Adrenal gland (tissue), 12 donors: ENCODE data around the gene PQBP1. TPM values are rescaled to one million over a fixed set of nuclear protein-coding genes. Genes with fewer than 3 reads are reported as not detected.

Source experiments
- DNase-seq, 7 donors: peaks; one replicate each; pipeline ENCODE4 v3.0.0-alpha.2; 2019 to 2020
- H3K27ac ChIP-seq, 5 donors: fragments of 200-600 bp; sonication (generic) in 4 of 5; 1 replicate in 3 of 5; 2 replicates in 2 of 5; pipeline versions ENCODE4 v1.5.1 to v1.8.0; 2016 to 2020; ENCODE audit warnings: mild to moderate bottlenecking in 1 of 5
- H3K27me3 ChIP-seq: fragments of 200-600 bp; 2 replicates; pipeline ENCODE4 v1.8.0; 2021
- H3K36me3 ChIP-seq, 2 donors: fragments of 200-600 bp; replicated peaks in 1 of 2; 1 replicate in 1 of 2; 2 replicates in 1 of 2; pipeline versions ENCODE4 v1.5.1 to v1.8.0; 2018 to 2022
- H3K4me1 ChIP-seq, 2 donors: fragments of 200-600 bp; replicated peaks in 1 of 2; 1 replicate in 1 of 2; 2 replicates in 1 of 2; pipeline versions ENCODE4 v1.5.1 to v1.8.0; 2018 to 2021
- H3K4me3 ChIP-seq, 4 donors: fragments of 200-600 bp; sonication (generic) in 3 of 4; one replicate each; pipeline ENCODE4 v1.5.1; 2016 to 2018
- H3K9me3 ChIP-seq, 3 donors: fragments of 200-600 bp; sonication (generic) in 1 of 3; replicated peaks in 1 of 3; 1 replicate in 2 of 3; 2 replicates in 1 of 3; pipeline versions ENCODE4 v1.5.1 to v1.8.0; 2016 to 2021
- POLR2A ChIP-seq, 2 donors: fragments of 450-650 bp; IDR thresholded peaks; one replicate each; pipeline ENCODE4 v1.6.1; 2017; ENCODE audit warnings: antibody characterized with exemption in 2 of 2, mild to moderate bottlenecking in 2 of 2, moderate library complexity in 1 of 2
- WGBS, 4 donors: extraction: QIAGEN DNeasy Blood & Tissue Kit in 2 of 4; methylation state at CpG; one replicate each; pipeline versions ENCODE4 v1.1.5 to v1.1.7; 2013 to 2017; 5-methylcytosine and 5-hydroxymethylcytosine counted together
- intact Hi-C, 2 donors: fragments of 100-400 bp; cut with DNase I; formaldehyde crosslinking; loops; one replicate each; pipeline versions ENCODE4 v1.14.1 to v1.15.0; 2022 to 2023
- polyA plus RNA-seq, 3 donors: library from polyadenylated mRNA; stranded (reverse); fragments of 200-250 nt in 2 of 3; fragments of 350-450 nt in 1 of 3; fragmentation: Illumina TruSeq in 1 of 3; extraction: RNeasy Lipid Tissue Mini Kit (QIAGEN cat#74804) in 1 of 3; gene quantifications; one replicate each; pipeline ENCODE4 v1.2.3, GENCODE V29; 2013 to 2014
- total RNA-seq, 9 donors: library from RNA; depleted of rRNA in 4 of 9; stranded (reverse); fragments of >200 nt in 4 of 9; fragments of 120-200 nt in 1 of 9; fragmentation: NEBNext Ultra II Directional in 1 of 9; extraction: Animal tissue kit (Norgen Biotek cat#: 25700) in 1 of 9; gene quantifications; one replicate each; pipeline versions ENCODE4 v1.1.0 to v1.2.4, GENCODE V29; 2013 to 2023
- TF ChIP-seq, protein P1 (sequence below), 6 experiments: fragments of 450-650 bp in 4 of 6; fragments of 200-600 bp in 2 of 6; sonication (generic) in 1 of 6; IDR thresholded peaks; 1 replicate in 5 of 6; 2 replicates in 1 of 6; pipeline versions ENCODE4 v1.5.1 to v1.8.0; 2016 to 2021; ENCODE audit warnings: antibody characterized with exemption in 6 of 6, mild to moderate bottlenecking in 2 of 6, moderate library complexity in 1 of 6
- donor health status: healthy with polysubstance abuse.
- donor health status: Bipolar disorder and iron deficiency.
- donor health status: DM: yes; HTN: yes; CAD: no.
- donor health status: DM: no; HTN: no; CAD: no.
- donor health status: DM: no; HTN: no; CAD: no.
- donor health status: DM: yes; HTN: yes; CAD: no.

PQBP1 gene
- total and polyA plus RNA-seq, 12 donors, result 53.1 to 316 (median 94.6) TPM

DNA sequence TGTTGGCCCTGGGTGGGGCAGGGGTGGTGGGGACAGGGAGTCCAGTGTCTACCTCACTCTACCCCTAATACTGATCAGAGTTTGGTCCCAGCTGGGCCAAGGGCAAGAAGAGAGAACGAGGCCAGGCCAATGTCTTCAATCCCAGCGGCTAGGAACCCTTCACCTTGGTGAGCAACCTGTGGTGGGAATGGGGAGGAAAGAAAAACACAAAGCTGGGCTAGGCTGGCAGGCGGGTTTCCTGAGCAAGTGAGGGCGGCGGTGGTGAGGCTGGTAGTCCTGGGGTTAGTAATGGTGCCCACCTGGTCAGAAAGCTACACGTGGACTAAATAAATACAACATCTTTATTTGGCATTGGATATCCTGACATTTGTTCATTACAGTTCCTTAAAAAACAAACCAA is 5.6 kb downstream of the PQBP1 start:
- WGBS, 4 donors, result 79 to 90% (median 85%) methylated on average over 6 of the region's 6 CpGs
- no peaks in the 10 kb centered on the region for H3K27me3 ChIP-seq
- H3K4me3 ChIP-seq, result no peak overlapping the region
- DNase-seq, result no peak
- H3K4me1 ChIP-seq, result peaks cover 0 to 5% of the 10 kb centered on the region in 2 donors
- TF ChIP-seq POLR2A (IDR thresholded peaks at IDR 0.05), result no peak
- TF ChIP-seq, protein P1, sequence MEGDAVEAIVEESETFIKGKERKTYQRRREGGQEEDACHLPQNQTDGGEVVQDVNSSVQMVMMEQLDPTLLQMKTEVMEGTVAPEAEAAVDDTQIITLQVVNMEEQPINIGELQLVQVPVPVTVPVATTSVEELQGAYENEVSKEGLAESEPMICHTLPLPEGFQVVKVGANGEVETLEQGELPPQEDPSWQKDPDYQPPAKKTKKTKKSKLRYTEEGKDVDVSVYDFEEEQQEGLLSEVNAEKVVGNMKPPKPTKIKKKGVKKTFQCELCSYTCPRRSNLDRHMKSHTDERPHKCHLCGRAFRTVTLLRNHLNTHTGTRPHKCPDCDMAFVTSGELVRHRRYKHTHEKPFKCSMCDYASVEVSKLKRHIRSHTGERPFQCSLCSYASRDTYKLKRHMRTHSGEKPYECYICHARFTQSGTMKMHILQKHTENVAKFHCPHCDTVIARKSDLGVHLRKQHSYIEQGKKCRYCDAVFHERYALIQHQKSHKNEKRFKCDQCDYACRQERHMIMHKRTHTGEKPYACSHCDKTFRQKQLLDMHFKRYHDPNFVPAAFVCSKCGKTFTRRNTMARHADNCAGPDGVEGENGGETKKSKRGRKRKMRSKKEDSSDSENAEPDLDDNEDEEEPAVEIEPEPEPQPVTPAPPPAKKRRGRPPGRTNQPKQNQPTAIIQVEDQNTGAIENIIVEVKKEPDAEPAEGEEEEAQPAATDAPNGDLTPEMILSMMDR (IDR thresholded peaks at IDR 0.05), result no peak
- peaks cover 0 to 24% of the 10 kb centered on the region in 2 donors for H3K36me3 ChIP-seq
- H3K9me3 ChIP-seq, result no peaks in the 10 kb centered on the region
- intact Hi-C loops, result loop anchor here in 1 of 2 donors (10.0 kb wide), 1 partner anchor 108 kb away; no protein-coding TSS in a partner anchor
- no peak overlapping the region for H3K27ac ChIP-seq

DNA sequence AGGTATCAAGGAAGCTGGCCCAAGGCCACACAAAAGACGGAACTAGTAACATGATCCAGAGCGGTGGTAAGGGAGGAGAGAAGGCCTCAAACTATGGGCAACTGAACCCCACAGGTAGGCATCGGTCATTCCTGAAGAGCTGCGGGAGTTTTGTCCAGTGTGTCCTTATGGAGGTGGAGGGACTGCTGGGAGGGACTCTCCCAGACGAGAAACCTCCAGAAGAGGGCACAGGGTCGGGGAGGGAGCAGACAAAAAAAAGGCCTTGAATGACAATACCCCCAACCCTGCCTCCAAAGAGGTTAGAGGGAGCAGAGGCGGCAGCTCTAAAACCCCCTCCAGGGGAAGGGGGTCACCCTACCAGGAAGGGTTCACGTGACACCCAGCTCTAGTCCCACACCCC is 6.5 kb downstream of the PQBP1 start:
- WGBS, 4 donors, result 76 to 100% (median 82%) methylated on average over 1 to 8 of the region's 8 CpGs
- peaks cover 0 to 24% of the 10 kb centered on the region in 2 donors for H3K36me3 ChIP-seq
- intact Hi-C loops, result loop anchor here in 1 of 2 donors (10.0 kb wide), 1 partner anchor 109 kb away; no protein-coding TSS in a partner anchor
- TF ChIP-seq, protein P1 (IDR thresholded peaks at IDR 0.05), result no peak
- peaks cover 0 to 1% of the 10 kb centered on the region in 2 donors for H3K4me1 ChIP-seq
- no peaks in the 10 kb centered on the region for H3K27me3 ChIP-seq
- no peak for DNase-seq
- H3K27ac ChIP-seq, result no peak overlapping the region
- no peaks in the 10 kb centered on the region for H3K9me3 ChIP-seq
- H3K4me3 ChIP-seq, result no peak overlapping the region

DNA sequence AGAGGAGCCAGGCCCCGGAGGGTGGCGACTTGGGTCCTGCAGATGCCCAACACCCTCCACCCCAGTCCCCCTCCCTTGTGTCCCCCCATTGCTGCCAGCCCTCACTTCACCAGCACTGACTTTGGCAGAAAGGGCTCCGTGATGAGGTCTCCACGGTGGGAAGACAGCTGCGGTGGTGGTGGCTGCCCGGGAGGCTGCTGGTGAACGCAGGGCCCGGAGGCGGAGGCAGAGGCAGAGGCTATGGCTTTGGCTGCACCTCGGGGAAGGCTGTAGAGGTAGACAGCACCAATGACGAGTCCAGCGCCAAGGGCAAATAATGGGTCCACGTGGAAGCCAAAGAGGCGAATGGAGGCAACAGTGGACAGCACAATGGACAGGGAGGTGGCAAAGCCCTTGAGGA is 6.9 kb downstream of the PQBP1 start:
- no peak for DNase-seq
- WGBS, 4 donors, result 85 to 92% (median 91%) methylated on average over 7 to 14 of the region's 14 CpGs
- Histone ChIP-seq H3K27ac (no peak overlapping the region), H3K4me1 (no peaks in the 10 kb centered on the region), H3K9me3 (no peaks in the 10 kb centered on the region), H3K4me3 (no peak overlapping the region), H3K36me3 (peaks cover 0 to 24% of the 10 kb centered on the region in 2 donors), H3K27me3 (no peaks in the 10 kb centered on the region)
- no peak for TF ChIP-seq POLR2A (IDR thresholded peaks at IDR 0.05)
- TF ChIP-seq, protein P1 (IDR thresholded peaks at IDR 0.05), result no peak
- intact Hi-C loops, result loop anchor here in 1 of 2 donors (10.0 kb wide), 1 partner anchor 110 kb away; no protein-coding TSS in a partner anchor

DNA sequence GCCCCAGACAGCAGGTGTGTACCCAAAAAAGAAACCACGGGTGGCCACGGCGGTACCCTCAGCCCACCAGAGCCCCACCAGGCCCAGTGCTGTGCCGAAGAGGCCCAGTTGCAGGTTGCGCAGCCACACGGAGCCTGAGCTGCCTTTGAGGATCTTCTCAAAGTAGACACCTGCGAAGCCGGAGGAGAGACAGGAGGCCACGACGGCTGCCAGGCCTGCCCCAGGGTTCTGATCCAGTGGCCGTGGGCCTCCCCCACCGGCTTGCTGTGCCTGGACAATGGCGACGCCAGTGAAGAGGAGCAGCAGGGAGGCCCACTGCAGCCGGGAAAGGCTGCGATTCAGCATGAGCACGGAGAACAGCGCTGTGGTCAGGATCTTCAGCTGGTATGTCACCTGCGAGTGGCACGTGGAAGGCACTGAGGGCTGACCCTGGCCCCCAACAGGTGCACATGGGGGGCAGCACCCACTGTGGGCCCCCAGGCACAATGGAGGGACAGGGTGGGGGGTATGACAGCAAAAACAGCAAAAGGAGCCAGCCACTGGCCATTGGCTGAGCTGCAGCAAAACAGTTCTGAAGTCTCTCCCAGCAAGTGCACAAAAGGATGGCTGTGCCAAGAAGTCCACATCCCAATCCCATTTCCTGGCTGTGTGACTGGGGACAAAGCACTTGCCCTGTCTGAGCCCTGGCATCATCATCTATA is 7.5 kb downstream of the PQBP1 start:
- Histone ChIP-seq H3K27ac (no peak overlapping the region), H3K27me3 (no peaks in the 10 kb centered on the region), H3K4me3 (no peak overlapping the region), H3K36me3 (peaks cover 0 to 24% of the 10 kb centered on the region in 2 donors), H3K4me1 (no peaks in the 10 kb centered on the region), H3K9me3 (no peaks in the 10 kb centered on the region)
- intact Hi-C loops, result loop anchor here in 1 of 2 donors (10.0 kb wide), 1 partner anchor 110 kb away; no protein-coding TSS in a partner anchor
- 83 to 98% (median 94%) methylated on average over 10 to 20 of the region's 20 CpGs for WGBS, 4 donors
- no peak for DNase-seq
- TF ChIP-seq, protein P1 (IDR thresholded peaks at IDR 0.05), result no peak
- TF ChIP-seq POLR2A (IDR thresholded peaks at IDR 0.05), result no peak
